NCI-H1436 (cell line): ENCODE data around the gene CISD3.

Experiments
- DNase-seq: peaks from one replicate; lab custom pipeline; 2025; lab: John Stamatoyannopoulos, UW

The CISD3 gene, protein sequence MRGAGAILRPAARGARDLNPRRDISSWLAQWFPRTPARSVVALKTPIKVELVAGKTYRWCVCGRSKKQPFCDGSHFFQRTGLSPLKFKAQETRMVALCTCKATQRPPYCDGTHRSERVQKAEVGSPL

DNA sequence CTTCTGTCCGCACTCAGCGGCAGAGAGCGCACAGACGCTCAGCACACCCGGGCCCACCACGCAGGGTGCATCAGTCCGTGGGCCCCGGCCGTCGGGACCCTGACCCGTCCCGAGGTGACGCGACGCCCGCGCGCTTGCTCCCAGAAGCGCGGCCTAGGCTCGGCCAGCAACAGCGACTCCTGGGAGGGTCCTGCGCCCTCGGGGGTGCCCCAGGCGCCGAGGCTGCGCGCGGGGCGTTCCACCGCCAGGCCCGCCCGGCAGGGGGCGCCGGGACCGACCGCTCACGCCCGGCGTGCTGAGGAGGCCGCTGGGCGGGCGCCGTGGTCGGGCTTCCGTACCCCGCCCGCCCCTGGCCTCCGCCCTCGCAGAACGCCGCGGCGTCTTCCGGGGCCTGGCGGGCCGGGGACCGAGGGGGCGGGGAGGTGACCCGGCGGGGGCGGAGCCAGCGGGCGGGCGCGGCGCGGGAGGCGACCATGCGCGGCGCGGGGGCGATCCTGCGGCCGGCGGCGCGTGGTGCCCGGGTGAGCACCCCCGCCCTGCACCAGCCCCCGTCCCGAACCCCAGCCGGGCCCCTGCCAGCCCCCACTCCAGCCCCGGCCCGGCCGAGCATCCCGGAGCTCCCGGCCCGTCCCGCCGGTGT lies at the start of gene CISD3:
CISD3 (plus strand) TSS at position 456 of the 640 bp plus-strand sequence; CDS start at position 474, 18 bp downstream.
- DNase-seq = peak; percentile 86

DNA sequence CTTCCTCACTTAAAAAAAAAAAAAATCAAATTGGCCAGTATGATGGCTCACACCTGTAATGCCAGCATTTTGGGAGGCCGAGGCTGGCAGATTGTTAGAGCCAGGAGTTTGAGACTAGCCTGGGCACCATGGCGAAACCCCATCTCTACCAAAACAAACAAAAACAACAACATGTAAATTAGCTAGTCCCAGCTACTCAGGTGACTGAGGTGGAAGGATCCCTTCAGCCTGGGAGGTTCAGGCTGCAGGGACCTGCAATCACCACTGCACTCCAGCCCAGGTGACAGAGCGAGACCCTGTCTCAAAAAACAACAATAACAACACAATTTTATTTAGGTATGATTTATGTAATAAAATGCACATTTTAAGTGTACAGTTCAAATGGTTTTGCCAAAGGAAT lies 49.0 kb upstream of the CISD3 start:
- DNase-seq = no peak

DNA sequence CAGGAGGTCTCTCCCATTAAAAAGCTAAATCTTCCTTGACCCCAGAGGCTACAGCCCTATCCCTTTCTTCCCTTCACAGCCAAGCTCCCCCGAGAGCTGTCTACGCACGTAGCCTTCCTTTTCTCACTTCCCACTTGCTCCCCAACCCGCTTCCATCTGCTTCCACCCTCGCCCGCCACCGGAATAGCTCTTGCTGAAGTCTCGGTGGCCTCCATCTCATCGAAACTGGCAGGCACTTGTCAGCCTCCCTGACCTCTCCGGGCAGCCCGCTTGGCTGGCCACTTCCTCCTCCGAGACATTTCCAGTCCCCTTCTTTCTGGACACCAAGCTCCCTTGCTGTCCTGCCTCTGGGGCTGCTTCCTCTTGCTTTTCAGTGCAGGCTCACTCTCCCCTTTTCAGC lies 44.6 kb upstream of the CISD3 start:
- no peak for DNase-seq

DNA sequence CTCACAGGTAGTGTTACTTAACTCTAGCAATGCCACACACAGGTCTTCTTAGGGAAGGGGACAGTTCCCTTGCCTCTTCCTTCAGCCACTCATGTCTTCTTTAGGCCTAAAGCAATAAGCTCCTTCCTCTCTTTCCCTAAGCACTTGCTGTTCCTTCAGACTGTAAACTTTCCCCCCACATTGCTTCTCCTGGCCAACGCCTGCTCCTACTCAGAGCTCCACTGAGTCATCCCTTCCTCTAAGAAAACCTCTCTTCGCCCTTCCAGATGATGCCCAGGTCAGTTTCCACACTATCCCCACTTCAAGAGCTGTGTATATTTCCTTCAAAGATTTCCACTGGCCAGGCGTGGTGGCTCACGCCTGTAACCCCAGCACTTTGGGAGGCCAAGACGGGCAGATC lies 42.9 kb upstream of the CISD3 start:
- no peak for DNase-seq

DNA sequence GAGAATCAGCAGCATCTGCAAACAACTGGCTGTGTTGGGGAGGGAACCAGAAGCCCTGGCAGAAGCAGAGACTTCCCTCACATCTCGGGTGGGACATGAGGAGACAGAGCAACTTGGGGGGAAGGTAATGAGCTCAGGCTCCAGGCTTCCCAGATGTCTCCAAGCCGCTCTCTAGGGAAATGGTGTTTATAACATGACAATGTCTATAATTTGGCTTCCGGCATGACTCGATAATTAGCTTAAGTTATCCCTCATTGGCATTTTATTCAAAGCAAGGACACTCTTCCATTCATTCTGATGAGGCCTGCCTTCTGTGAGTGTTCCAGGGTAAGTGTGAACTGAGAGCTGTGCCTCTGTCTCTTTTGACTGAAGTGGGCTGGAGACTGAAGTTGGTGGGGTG lies 39.8 kb upstream of the CISD3 start:
- peak; percentile 76 for DNase-seq

DNA sequence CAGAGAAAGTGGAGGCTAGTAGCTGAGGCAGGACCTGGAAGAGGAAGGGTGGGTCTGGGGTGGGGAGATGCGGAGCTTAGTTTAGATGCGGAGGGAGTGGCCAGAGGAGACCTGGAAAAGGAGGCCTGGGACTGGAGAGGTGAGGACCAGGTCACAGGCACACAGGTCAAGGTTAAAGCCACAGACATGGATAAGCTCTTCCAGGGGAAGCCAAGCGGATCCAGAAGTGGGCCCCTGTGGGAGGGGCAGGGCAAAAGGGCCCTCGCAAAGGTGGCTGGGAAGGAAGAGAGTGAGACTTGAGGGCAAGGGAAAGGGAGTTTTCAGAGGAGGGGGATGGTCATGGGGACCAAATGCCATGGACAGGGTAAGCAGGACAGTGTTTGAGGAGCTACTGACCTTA lies 39.0 kb upstream of the CISD3 start:
- no peak for DNase-seq

DNA sequence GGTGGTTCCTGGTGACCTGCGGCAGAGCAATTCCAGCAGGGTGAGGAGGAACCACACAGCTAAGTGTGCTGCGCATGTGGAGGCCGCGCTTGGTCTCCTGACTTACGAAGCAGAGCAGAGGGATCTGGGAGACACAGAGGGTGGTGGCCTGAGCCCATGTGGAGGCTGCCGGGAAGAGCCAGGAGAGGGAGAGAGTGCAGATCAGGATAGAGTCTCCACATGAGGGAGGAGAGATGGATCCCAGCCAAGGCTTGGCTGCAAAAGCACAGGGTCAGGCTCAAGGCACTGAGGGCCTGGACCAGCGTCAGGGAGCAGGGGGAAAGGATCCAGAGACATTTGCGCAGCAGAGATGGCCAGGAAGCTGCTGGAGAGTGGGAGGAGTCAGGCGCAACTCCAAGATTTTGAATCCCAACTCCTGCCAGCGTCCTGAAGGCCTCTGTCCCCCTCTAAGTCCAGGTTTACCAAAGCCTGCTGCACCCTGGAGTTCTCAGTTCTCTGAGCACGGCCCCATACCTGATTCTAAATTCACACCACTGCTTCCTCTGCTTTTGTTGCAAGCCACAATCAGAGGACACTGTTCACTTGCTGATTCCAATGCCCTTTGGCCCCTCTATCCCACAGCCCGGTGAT lies 36.3 kb upstream of the CISD3 start:
- no peak for DNase-seq

DNA sequence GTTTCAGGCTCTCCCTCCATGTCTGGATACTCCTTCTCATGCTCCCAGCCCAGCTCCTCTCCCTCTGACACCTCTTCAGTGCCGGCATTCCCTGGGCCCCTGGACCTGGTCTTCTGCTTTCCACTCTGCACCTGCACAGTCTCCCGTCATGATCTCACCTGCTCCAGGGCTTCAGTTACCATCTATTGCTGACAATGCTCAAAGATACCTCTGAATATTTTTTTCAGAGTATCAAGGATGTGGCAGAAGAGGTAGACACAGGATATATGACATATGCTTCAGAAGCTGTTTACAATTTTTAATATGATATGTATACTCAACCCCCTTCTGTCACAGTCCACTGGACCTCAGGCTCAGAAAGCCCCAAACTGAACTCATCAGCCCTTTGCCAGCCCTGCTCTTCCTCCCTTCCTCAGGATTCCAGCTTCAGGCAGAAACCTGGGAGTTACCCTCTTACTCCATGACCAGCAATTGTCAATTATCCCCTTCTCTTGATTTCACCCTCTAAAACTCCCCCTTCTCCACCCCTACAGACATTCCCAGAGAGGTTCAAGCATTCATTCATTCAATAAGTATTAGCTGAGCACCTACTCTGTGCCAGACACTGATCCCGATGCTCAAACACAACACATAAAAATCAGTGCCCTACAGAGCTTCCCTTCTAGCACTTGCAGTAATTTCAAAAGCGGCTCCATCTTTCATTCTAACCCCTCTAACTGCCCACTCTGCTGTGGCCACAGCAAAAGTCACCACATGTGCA lies 32.9 kb upstream of the CISD3 start:
- no peak for DNase-seq

DNA sequence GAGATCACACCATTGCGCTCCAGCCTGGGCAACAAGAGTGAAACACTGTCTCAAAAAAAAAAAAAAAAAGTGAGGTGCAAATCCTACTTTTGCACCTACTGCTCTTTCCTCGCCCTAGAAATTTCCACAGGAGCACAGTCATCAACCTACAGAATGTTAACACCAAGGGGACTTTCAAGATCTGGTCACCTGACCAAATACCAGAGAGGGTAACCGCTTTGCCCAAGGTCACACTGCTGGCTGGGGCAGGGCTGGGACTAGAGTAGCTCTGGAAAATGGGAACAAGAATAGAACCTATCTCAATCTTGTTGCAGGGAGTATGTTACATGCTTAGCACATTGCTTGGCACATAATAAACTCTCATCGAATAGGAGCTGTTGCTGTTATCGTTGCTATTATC lies 31.4 kb upstream of the CISD3 start:
- DNase-seq = no peak

DNA sequence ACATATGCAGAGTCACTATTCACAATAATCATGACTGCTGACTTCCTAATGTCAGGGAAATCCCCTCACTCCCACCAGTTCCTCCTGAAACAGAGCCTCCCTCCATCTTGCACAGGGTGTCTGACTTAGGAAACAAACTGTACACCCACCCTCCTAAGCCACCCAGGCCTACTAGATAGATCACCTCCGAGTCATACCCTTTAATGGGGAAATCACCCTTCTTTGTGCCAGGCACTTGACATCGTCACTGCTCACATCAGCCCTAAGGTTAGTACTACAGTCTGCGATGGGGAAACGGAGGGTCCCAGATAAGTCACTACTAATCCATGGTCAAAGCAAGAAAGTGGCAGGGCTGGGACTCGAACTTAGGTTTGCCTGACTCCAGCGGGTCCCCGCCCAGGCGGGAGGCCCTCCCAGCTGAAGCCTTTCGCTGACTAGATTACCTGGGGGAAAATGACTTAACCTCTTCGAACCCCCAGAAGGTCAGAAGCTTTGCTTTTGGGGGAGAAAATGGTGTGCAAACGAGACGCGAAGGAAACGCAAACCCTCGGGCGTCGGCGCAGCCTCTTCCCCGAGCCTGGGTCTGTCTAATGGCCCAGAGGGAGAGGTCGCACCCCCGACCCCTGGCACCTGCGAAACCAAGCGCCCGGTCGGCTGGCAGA lies 28.5 kb upstream of the CISD3 start:
- peak; percentile 22 for DNase-seq

DNA sequence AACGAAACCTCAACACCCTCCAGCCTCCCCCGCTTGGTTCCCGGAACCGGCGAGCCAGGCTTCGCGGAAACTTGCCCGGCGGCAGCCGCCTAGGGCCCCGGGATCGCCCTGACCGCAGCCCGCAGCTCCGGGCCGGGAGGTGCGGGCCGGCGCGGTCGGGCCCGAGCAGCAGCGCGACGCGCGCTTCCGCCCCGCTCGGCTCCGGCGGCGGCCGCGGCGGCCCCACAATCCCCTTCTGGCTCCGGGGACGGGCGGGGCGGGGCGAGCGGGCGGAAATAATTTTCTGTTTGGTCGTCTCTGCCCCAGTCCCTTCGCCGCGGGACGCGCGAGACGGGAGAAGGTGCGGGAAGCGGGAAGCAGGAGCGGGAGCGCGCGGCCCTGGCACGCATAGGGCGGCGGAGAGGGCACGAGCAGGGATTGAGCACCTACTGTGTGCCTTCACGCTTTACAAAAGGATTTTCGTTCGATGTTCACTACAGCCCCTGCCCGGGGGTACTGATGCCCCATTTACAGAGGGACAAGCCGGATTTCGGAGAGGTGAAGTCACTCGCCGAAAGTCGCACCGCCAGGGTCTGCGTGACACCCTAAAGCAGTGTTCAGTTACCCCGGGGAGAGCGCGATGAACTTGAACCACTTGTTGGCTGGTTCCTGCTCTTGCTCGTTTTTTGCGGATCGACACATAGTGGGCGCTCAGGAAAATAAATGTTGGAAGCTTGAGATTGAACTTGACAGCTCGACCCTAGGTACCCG lies 27.8 kb upstream of the CISD3 start:
- DNase-seq = peak; percentile 89

DNA sequence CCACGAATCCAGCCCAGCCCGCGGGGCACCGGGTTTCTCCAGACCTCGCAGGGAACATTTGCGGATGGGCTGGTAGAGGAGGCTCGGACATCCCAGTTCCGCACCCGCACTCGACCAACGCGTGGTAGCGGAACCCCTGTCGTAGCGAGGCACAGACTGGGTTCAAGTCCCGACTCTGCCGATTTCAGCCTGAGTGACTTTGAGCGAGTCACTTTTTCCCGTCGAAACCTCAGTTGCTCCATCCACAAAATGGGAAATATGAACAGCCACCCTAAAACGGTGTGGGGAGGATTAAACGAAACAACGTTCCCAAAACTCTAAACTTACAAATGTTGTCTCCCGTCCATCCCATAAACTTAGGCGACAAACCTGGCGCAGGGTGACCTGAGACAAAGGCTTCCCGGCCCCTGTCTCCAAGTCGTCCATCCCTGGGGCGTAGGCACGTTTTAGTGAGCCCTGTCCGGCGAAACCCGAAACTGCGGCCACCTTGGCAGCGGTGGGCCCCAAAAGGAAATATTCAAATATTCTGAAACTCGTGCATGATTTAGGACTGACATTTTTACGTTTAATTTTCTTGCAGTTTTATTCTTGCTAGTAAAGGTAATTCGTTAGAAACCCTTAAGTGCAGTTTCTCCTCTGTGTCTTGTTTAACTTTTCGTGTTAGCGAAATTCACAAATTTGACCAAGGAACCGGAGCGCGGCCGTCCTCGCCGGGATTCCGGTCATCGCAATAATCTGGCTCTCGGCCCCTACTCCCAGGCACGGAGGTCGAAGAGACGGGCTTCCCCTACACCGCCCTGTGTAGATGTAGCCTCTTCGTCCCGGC lies 27.0 kb upstream of the CISD3 start:
- no peak for DNase-seq

DNA sequence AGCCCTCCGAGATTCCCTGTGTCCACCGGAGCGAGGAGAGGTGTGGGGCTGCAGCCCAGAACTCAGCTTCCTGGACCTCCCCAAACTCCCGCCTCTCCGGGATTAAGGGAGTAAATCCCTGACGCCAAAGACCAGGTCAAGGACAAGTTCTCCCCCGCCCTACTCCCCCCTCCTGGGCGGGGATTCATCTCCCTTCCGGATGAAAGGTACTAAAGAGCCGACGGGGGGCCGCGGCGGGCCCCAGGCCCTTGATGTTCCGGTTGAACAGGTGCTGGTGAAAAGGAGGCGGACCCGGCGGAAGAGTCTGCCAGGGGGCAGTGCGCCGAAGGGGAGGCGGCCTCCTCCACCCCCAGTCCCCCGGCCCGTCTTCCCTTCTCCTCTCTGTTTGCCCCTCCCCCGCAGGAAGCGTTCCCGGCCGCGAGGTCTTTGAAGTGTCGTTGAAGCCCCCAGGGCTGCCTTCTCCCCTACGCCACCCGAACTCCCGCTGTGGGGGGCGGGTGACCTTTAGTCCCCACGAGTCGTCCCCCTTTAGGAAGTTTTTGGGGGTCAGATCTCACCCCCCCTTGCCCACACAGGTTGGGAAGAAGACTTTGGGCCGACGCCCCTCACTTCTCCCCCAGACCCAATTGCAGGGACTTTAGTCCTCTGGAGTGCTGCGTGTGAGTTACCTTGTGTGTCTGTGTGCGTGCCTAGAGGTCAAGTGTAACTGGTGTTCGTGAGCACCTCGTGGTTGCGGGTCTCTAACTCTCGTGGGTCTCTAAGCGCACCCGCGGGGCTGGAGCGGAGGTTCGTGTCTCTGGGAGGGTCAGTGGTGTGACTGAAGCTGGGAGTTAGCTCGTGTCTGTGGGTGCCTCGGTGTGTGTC lies 26.2 kb upstream of the CISD3 start:
- DNase-seq = peak; percentile 90

DNA sequence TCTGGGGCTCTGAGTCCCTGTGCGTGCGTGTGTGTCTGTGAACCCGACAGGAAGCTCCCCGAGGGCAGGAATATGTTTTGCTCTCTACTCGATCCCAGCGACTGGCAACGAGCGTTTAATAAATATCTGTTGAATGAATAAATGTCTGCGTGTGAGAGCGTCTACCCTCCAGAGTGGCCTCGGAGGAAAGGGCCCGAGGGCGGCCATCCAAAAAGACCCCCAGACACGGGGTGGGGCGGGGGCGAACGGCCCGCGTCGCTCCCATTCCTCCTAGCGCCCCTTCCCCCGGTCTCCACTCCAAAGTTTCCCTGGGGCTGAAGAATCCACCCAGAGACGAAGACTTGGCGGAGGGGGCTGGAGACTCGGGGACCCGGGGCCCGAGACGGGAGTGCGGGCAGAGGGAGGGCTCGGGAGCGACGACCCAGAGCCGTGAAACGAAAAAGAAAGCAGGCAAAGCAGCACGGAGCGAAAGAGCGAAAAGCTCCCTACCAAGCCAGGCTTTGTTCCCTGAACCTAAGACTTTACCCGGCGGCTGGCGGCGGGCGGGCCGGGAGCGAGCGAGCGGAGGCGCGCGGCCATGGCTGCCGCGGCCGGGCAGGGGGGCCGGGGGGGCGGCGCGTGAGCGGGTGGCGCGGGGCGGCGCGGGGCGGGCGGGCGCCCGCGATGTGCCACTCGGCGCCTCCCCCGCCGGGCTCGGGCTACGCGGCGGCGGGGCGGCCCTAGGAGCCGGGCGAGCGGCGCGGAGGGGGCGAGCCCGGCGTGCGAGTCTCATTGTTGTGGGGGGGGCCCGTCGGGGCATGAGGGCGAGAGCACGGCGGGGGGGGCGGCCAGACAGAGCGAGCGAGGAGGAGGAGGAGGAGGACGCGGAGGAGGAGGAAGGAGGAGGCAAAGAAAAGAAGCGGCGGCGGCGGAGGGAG lies 25.3 kb upstream of the CISD3 start, which contains the start of gene MLLT6:
MLLT6 (plus strand) TSS at position 668 of the 917 bp plus-strand sequence. CDS start 360 bp downstream, outside the sequence.
- DNase-seq = peak; percentile 81

DNA sequence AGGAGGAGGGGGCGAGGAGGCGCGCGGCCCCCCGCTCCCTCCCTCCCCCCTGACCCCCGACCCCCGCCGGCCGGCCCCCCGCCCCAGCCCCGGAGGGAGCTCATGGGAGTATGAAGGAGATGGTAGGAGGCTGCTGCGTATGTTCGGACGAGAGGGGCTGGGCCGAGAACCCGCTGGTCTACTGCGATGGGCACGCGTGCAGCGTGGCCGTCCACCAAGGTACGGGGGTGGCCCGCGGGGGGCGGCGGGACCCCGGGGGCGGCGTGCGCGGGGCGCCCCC lies 24.7 kb upstream of the CISD3 start:
- no peak for DNase-seq

DNA sequence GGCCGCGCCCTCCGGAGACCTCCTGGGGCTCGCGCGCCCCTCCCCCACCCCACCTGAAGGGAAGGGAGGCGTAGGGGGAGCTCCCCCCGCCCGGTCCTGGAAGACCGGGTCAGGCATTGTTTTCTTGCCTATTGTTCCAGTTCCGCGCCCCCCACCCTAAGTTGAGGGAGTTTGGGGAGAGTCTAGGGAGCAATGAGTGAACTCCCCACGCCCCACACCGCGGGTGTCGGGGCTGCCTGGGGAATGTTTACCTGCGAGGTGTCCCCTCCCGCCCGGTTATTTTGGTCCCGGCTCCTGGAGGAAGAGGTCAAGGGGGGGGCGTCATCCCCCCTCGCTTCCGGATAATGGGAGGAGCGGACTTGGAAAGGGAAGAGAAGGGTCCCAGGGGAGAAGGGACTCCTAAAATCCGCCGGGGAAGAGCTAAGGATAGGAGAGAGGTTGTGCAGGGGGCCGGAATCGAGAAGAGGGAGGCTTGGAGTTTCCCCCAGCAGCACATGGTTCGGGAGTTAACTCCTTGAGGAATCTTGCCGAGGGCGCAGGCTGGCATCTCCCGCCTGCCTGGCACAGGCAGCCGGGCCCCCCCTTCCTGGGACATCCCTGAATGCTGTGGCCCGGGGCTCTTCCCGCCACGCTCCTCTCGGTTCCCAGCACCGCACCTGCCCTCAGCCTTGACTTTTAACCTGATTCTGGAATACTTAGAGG lies 24.2 kb upstream of the CISD3 start:
- DNase-seq = no peak

DNA sequence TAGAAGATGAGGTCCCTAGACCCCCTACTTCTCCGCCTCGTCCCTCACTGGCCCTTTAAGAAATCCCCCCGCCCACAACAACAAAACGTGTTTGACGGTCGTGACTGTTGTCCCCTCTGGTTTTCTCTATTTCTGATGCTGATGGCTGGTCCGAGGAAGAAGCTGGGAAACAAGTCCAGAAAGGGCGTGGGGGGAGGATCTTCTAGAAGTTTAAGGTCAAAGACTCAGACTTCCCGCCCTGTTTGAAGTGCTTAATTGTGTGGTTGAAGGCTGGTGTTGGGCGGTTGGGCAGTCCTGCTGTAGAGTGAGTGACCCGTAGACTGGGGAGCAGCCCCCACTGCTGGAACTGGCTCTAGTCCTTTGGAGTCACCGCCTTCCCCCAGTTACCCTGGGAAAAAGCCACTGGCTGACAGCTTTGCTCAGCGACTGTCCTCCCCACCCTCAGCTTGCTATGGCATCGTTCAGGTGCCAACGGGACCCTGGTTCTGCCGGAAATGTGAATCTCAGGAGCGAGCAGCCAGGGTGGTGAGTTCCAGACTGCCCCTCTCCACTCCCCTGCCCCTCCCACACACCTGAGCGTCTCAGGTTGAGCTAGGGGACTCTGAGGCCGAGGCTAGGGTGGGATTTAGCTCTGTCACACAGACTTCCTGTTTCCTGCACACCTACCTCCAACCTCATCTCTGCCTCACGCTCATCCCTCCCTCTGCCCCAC lies 23.5 kb upstream of the CISD3 start:
- DNase-seq = no peak
